H1 (cell line): ENCODE data around the gene COX10. TPM values are rescaled to one million over a fixed set of nuclear protein-coding genes. Genes with fewer than 3 reads are reported as not detected.

Experiments
- BRCA1 ChIP-seq: IDR thresholded peaks from 2 replicates; pipeline ENCODE4 v1.6.1; 2012; ENCODE audit warnings: low read depth, low read length, improper control_type of control experiment
- CTBP2 ChIP-seq: IDR thresholded peaks from 2 replicates; pipeline ENCODE4 v1.7.0; 2011; ENCODE audit warnings: borderline replicate concordance, mild to moderate bottlenecking, moderate library complexity, mixed read lengths, low read length; ENCODE audit not compliant: insufficient read depth, insufficient read length
- TEAD4 ChIP-seq: IDR thresholded peaks from 2 replicates; pipeline ENCODE4 v1.6.1; 2012; ENCODE audit warnings: low read depth, low read length, inconsistent platforms, mixed read lengths
- polyA plus RNA-seq, 7 experiments: library from polyadenylated mRNA; depleted of rRNA in 3 of 7; stranded (reverse) in 5 of 7; unstranded in 2 of 7; fragments of >200 nt in 5 of 7; fragments of 200-250 nt in 2 of 7; gene quantifications; 1 replicate in 5 of 7; 2 replicates in 1 of 7; 4 replicates in 1 of 7; pipeline versions ENCODE4 v1.2.1 to v1.2.3, GENCODE V29; 2011 to 2013; ENCODE audit warnings: missing spikeins in 2 of 7, mixed read lengths in 2 of 7
- total RNA-seq: library from RNA; stranded (reverse); fragmentation: NEBNext Ultra II Directional; extraction: Animal tissue kit (Norgen Biotek cat#: 25700); gene quantifications from 2 replicates; pipeline ENCODE4 v1.2.1, GENCODE V29; 2021
- TF ChIP-seq, protein P1 (sequence below): fragments of 300-600 bp; sonication (generic); IDR thresholded peaks from 2 replicates; pipeline ENCODE4 v1.7.1; 2012; ENCODE audit warnings: low read length, moderate library complexity, mild to moderate bottlenecking, inconsistent platforms; ENCODE audit not compliant: insufficient replicate concordance

Gene COX10
- total and polyA plus RNA-seq, 2 of the 8 experiments (the other 6 are each of a cell fraction or from before 2014, with no cell fraction given): 18.0 to 23.0 TPM

DNA sequence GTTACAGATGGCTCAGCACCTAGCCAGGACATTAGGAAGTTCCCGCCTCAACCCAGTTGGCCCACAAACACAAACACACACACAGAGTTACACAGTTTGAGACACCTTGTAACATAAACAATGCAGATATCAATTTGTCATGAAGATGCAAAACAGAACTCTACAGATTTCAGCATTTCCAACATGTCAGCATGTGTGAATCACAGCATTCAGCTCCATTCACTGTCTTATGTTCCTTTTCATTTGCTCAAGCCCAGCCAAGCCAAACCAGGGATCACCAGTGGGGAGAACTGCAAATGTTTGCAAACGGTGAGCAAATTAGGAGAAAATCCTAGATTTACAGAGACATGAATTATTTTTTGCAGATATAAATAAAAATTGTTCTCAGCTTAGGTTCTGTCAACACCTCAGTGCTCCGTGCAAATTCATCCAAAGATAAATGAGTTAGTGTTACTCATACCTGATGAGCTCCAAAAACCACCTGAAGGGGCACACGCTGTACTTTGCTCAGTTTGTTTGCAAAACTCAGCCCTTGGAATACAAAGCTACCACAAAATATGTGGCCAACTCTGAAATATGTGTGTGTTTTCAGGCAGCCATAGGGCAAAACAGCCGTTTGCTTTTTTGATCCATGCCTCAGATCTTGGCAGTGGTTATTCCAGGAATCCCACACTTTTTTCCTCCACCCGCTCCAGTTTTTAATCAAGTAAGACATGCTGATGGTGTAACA, 16.3 kb upstream of the COX10 start (continued):
- TF ChIP-seq, protein P1, sequence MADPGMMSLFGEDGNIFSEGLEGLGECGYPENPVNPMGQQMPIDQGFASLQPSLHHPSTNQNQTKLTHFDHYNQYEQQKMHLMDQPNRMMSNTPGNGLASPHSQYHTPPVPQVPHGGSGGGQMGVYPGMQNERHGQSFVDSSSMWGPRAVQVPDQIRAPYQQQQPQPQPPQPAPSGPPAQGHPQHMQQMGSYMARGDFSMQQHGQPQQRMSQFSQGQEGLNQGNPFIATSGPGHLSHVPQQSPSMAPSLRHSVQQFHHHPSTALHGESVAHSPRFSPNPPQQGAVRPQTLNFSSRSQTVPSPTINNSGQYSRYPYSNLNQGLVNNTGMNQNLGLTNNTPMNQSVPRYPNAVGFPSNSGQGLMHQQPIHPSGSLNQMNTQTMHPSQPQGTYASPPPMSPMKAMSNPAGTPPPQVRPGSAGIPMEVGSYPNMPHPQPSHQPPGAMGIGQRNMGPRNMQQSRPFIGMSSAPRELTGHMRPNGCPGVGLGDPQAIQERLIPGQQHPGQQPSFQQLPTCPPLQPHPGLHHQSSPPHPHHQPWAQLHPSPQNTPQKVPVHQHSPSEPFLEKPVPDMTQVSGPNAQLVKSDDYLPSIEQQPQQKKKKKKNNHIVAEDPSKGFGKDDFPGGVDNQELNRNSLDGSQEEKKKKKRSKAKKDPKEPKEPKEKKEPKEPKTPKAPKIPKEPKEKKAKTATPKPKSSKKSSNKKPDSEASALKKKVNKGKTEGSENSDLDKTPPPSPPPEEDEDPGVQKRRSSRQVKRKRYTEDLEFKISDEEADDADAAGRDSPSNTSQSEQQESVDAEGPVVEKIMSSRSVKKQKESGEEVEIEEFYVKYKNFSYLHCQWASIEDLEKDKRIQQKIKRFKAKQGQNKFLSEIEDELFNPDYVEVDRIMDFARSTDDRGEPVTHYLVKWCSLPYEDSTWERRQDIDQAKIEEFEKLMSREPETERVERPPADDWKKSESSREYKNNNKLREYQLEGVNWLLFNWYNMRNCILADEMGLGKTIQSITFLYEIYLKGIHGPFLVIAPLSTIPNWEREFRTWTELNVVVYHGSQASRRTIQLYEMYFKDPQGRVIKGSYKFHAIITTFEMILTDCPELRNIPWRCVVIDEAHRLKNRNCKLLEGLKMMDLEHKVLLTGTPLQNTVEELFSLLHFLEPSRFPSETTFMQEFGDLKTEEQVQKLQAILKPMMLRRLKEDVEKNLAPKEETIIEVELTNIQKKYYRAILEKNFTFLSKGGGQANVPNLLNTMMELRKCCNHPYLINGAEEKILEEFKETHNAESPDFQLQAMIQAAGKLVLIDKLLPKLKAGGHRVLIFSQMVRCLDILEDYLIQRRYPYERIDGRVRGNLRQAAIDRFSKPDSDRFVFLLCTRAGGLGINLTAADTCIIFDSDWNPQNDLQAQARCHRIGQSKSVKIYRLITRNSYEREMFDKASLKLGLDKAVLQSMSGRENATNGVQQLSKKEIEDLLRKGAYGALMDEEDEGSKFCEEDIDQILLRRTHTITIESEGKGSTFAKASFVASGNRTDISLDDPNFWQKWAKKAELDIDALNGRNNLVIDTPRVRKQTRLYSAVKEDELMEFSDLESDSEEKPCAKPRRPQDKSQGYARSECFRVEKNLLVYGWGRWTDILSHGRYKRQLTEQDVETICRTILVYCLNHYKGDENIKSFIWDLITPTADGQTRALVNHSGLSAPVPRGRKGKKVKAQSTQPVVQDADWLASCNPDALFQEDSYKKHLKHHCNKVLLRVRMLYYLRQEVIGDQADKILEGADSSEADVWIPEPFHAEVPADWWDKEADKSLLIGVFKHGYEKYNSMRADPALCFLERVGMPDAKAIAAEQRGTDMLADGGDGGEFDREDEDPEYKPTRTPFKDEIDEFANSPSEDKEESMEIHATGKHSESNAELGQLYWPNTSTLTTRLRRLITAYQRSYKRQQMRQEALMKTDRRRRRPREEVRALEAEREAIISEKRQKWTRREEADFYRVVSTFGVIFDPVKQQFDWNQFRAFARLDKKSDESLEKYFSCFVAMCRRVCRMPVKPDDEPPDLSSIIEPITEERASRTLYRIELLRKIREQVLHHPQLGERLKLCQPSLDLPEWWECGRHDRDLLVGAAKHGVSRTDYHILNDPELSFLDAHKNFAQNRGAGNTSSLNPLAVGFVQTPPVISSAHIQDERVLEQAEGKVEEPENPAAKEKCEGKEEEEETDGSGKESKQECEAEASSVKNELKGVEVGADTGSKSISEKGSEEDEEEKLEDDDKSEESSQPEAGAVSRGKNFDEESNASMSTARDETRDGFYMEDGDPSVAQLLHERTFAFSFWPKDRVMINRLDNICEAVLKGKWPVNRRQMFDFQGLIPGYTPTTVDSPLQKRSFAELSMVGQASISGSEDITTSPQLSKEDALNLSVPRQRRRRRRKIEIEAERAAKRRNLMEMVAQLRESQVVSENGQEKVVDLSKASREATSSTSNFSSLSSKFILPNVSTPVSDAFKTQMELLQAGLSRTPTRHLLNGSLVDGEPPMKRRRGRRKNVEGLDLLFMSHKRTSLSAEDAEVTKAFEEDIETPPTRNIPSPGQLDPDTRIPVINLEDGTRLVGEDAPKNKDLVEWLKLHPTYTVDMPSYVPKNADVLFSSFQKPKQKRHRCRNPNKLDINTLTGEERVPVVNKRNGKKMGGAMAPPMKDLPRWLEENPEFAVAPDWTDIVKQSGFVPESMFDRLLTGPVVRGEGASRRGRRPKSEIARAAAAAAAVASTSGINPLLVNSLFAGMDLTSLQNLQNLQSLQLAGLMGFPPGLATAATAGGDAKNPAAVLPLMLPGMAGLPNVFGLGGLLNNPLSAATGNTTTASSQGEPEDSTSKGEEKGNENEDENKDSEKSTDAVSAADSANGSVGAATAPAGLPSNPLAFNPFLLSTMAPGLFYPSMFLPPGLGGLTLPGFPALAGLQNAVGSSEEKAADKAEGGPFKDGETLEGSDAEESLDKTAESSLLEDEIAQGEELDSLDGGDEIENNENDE: no peak
- TF ChIP-seq TEAD4: no peak
- no peak for TF ChIP-seq CTBP2
- no peak for TF ChIP-seq BRCA1
